A549 treated with RU486 at 1 μM for 4 hours (cell line): ENCODE results near the gene ASB18. TPM values are rescaled to one million over a fixed set of nuclear protein-coding genes. Genes with fewer than 3 reads are reported as not detected.

Source experiments
- total RNA-seq: library from RNA; stranded (reverse); fragments of 200-300 nt; extraction: Qiagen RNA extraction; gene quantifications from 5 replicates; pipeline ENCODE4 v1.2.3, GENCODE V29; 2022; ENCODE audit warnings: low read depth

The ASB18 gene
- total RNA-seq: not detected in 5 replicates

GRCh38 chr2:236264256-236264655 is at the start of gene ASB18:
ASB18 (minus strand) TSS chr2:236264406; CDS start chr2:236264345, 61 bp downstream.

GRCh38 chr2:236168110-236169080 is 95.8 kb downstream of the ASB18 start, which contains the start of gene GBX2:
GBX2 (minus strand) TSS chr2:236168386; CDS start chr2:236167971, 415 bp downstream.

Other genes with a start within 250 kb of the ASB18 start
- gene GBX2, start 96.0 kb downstream of the ASB18 start, total RNA-seq: 3.2 to 3.6 TPM (median 3.3 TPM) in 5 replicates